Trophoblast cell (in vitro differentiated cells and primary cell): ENCODE results near the gene MPP7.

Source experiments
- DNase-seq, 2 donors: peaks; one replicate each; pipeline ENCODE4 v3.0.0-alpha.2; 2016
- H2AFZ ChIP-seq: 2 replicates; pipeline ENCODE4 v1.6.1; 2013; ENCODE audit warnings: low read length, moderate library complexity, mild to moderate bottlenecking; ENCODE audit not compliant: insufficient read depth, poor library complexity
- H2AK5ac ChIP-seq: 2 replicates; pipeline ENCODE4 v1.6.1; 2013; ENCODE audit warnings: mild to moderate bottlenecking, low read length
- H2BK120ac ChIP-seq: 2 replicates; pipeline ENCODE4 v1.6.1; 2013; ENCODE audit warnings: low read length, mild to moderate bottlenecking, moderate library complexity; ENCODE audit not compliant: insufficient read depth, poor library complexity
- H2BK12ac ChIP-seq: 2 replicates; pipeline ENCODE4 v1.6.1; 2013; ENCODE audit warnings: mild to moderate bottlenecking, low read length, moderate library complexity
- H2BK5ac ChIP-seq: 2 replicates; pipeline ENCODE4 v1.6.1; 2013; ENCODE audit warnings: low read length, low read depth, moderate library complexity, mild to moderate bottlenecking; ENCODE audit not compliant: poor library complexity
- H3K14ac ChIP-seq: 2 replicates; pipeline ENCODE4 v1.6.1; 2013; ENCODE audit warnings: mild to moderate bottlenecking, low read length
- H3K18ac ChIP-seq: 2 replicates; pipeline ENCODE4 v1.6.1; 2013; ENCODE audit warnings: mild to moderate bottlenecking, low read length
- H3K23ac ChIP-seq: 2 replicates; pipeline ENCODE4 v1.6.1; 2013; ENCODE audit warnings: low read length
- H3K27ac ChIP-seq: 2 replicates; pipeline ENCODE4 v1.5.1; 2013; ENCODE audit warnings: low read depth, mild to moderate bottlenecking, inconsistent platforms, low read length, moderate library complexity
- H3K27me3 ChIP-seq: 2 replicates; pipeline ENCODE4 v1.6.1; 2013; ENCODE audit warnings: inconsistent platforms, mild to moderate bottlenecking, low read length, moderate library complexity; ENCODE audit not compliant: insufficient read depth
- H3K36me3 ChIP-seq, 2 experiments: 1 replicate in 1 of 2; 2 replicates in 1 of 2; pipeline ENCODE4 v1.6.1; 2013; ENCODE audit warnings: low read length in 2 of 2, mild to moderate bottlenecking in 2 of 2, moderate library complexity in 1 of 2; ENCODE audit not compliant: insufficient read depth in 2 of 2, control insufficient read depth in 1 of 2
- H3K4ac ChIP-seq: 2 replicates; pipeline ENCODE4 v1.6.1; 2013; ENCODE audit warnings: low read depth, mild to moderate bottlenecking, low read length, moderate library complexity
- H3K4me1 ChIP-seq, 2 experiments: 1 replicate in 1 of 2; 2 replicates in 1 of 2; pipeline ENCODE4 v1.6.1; 2013; ENCODE audit warnings: low read length in 2 of 2, mild to moderate bottlenecking in 2 of 2, moderate library complexity in 1 of 2; ENCODE audit not compliant: insufficient read depth in 2 of 2, control insufficient read depth in 1 of 2
- H3K4me2 ChIP-seq: 2 replicates; pipeline ENCODE4 v1.6.1; 2013; ENCODE audit warnings: inconsistent platforms, mild to moderate bottlenecking, low read length, moderate library complexity
- H3K4me3 ChIP-seq: 2 replicates; pipeline ENCODE4 v1.5.1; 2013; ENCODE audit warnings: mild to moderate bottlenecking, low read depth, low read length, inconsistent platforms
- H3K79me1 ChIP-seq: one replicate; pipeline ENCODE4 v1.6.1; 2013; ENCODE audit warnings: low read length
- H3K79me2 ChIP-seq: 2 replicates; pipeline ENCODE4 v1.6.1; 2013; ENCODE audit warnings: low read length, mild to moderate bottlenecking; ENCODE audit not compliant: control insufficient read depth, insufficient read depth, poor library complexity
- H3K9ac ChIP-seq: 2 replicates; pipeline ENCODE4 v1.6.1; 2013; ENCODE audit warnings: mild to moderate bottlenecking, low read length
- H3K9me3 ChIP-seq: 2 replicates; pipeline ENCODE4 v1.6.1; 2013; ENCODE audit warnings: low read depth, mild to moderate bottlenecking, control low read depth, inconsistent platforms, low read length; ENCODE audit not compliant: insufficient read depth
- H4K12ac ChIP-seq: 2 replicates; pipeline ENCODE4 v1.6.1; 2013; ENCODE audit warnings: low read depth, mild to moderate bottlenecking, low read length, moderate library complexity
- H4K8ac ChIP-seq: 2 replicates; pipeline ENCODE4 v1.6.1; 2013; ENCODE audit warnings: low read depth, mild to moderate bottlenecking, low read length, moderate library complexity
- H4K91ac ChIP-seq: one replicate; pipeline ENCODE4 v1.6.1; 2013; ENCODE audit warnings: low read depth, mild to moderate bottlenecking, low read length, moderate library complexity
- WGBS: extraction: QIAGEN DNeasy Blood & Tissue Kit; methylation state at CpG from one replicate; pipeline ENCODE4 v1.1.7; 2013; ENCODE audit warnings: missing lambda C conversion rate; ENCODE audit not compliant: insufficient read length, insufficient coverage; ENCODE audit errors: extremely low coverage; 5-methylcytosine and 5-hydroxymethylcytosine counted together

MPP7 gene

DNA sequence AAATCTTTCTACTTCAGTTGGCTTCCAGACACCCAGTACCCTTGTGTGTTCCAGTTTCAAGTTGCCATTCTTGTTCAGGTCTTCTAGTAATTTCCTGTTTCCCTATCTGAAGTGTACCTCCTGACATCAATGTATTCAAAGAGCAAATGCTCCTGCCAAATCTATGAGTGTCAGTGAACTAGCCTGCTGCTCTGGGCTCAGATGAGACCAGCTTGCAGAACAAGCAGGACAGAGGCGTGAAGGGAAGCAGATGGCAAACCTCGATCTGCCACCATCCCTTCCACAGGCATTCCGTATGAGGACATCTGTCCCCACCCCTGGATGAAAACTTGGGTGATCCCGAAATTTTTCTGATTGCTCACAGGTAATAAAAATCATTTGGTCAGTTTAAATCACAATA lies 4.4 kb upstream of the MPP7 start:
- no CpG with 5 or more reads among the region's 4 CpGs for WGBS
- H4K8ac ChIP-seq: no peak overlapping the region
- H4K91ac ChIP-seq: no peak overlapping the region
- no peak overlapping the region for H3K4ac ChIP-seq
- no peaks in the 10 kb centered on the region for H3K36me3 ChIP-seq
- H3K9ac ChIP-seq: no peak overlapping the region
- H3K79me2 ChIP-seq: no peaks in the 10 kb centered on the region
- H2AK5ac ChIP-seq: no peak overlapping the region
- H3K9me3 ChIP-seq: no peaks in the 10 kb centered on the region
- no peak overlapping the region for H3K23ac ChIP-seq
- no peak overlapping the region for H2AFZ ChIP-seq
- no peak overlapping the region for H3K27ac ChIP-seq
- H3K4me3 ChIP-seq: no peak overlapping the region
- no peak for DNase-seq
- no peak overlapping the region for H2BK120ac ChIP-seq
- H4K12ac ChIP-seq: no peak overlapping the region
- H3K4me1 ChIP-seq: no peaks in the 10 kb centered on the region
- no peak overlapping the region for H2BK12ac ChIP-seq
- no peak overlapping the region for H3K4me2 ChIP-seq
- H3K79me1 ChIP-seq: peaks cover 5% of the 10 kb centered on the region
- no peak overlapping the region for H3K18ac ChIP-seq
- no peak overlapping the region for H2BK5ac ChIP-seq
- H3K27me3 ChIP-seq: no peaks in the 10 kb centered on the region
- H3K14ac ChIP-seq: no peak overlapping the region

GRCh38 chr10:28305553-28305952 lies 2.7 kb upstream of the MPP7 start:
- H3K27me3 ChIP-seq: no peaks in the 10 kb centered on the region
- H3K4me2 ChIP-seq: no peak overlapping the region
- no peak overlapping the region for H2AK5ac ChIP-seq
- no peak overlapping the region for H3K14ac ChIP-seq
- no peak overlapping the region for H2AFZ ChIP-seq
- peaks cover 0 to 2% of the 10 kb centered on the region in 2 experiments for H3K4me1 ChIP-seq
- no peak overlapping the region for H3K23ac ChIP-seq
- H3K79me1 ChIP-seq: peaks cover 5% of the 10 kb centered on the region
- WGBS: no CpG with 5 or more reads among the region's 2 CpGs
- no peak overlapping the region for H2BK120ac ChIP-seq
- no peak overlapping the region for H2BK5ac ChIP-seq
- no peak overlapping the region for H3K18ac ChIP-seq
- H3K79me2 ChIP-seq: no peaks in the 10 kb centered on the region
- H3K27ac ChIP-seq: no peak overlapping the region
- no peaks in the 10 kb centered on the region for H3K9me3 ChIP-seq
- no peak for DNase-seq
- no peak overlapping the region for H4K12ac ChIP-seq
- no peaks in the 10 kb centered on the region for H3K36me3 ChIP-seq
- no peak overlapping the region for H3K4me3 ChIP-seq
- no peak overlapping the region for H4K8ac ChIP-seq
- no peak overlapping the region for H4K91ac ChIP-seq
- H2BK12ac ChIP-seq: no peak overlapping the region
- no peak overlapping the region for H3K4ac ChIP-seq
- no peak overlapping the region for H3K9ac ChIP-seq

GRCh38 chr10:28304032-28304571 lies 1.2 kb upstream of the MPP7 start:
- DNase-seq: peak in 1 of 2 donors; percentile 45
- no peak overlapping the region for H2BK120ac ChIP-seq
- H3K4me2 ChIP-seq: peak overlapping the region; percentile 36
- no CpG with 5 or more reads among the region's 3 CpGs for WGBS
- H3K27me3 ChIP-seq: no peaks in the 10 kb centered on the region
- H4K91ac ChIP-seq: no peak overlapping the region
- no peak overlapping the region for H3K4ac ChIP-seq
- H3K23ac ChIP-seq: no peak overlapping the region
- H3K27ac ChIP-seq: no peak overlapping the region
- peaks cover 5% of the 10 kb centered on the region for H3K79me1 ChIP-seq
- no peak overlapping the region for H3K14ac ChIP-seq
- no peaks in the 10 kb centered on the region for H3K79me2 ChIP-seq
- H3K18ac ChIP-seq: no peak overlapping the region
- no peaks in the 10 kb centered on the region for H3K9me3 ChIP-seq
- no peak overlapping the region for H2AK5ac ChIP-seq
- no peak overlapping the region for H3K9ac ChIP-seq
- no peak overlapping the region for H2AFZ ChIP-seq
- H2BK12ac ChIP-seq: no peak overlapping the region
- no peak overlapping the region for H4K8ac ChIP-seq
- H4K12ac ChIP-seq: no peak overlapping the region
- no peaks in the 10 kb centered on the region for H3K36me3 ChIP-seq
- no peak overlapping the region for H2BK5ac ChIP-seq
- peaks cover 0 to 2% of the 10 kb centered on the region in 2 experiments for H3K4me1 ChIP-seq
- no peak overlapping the region for H3K4me3 ChIP-seq

DNA sequence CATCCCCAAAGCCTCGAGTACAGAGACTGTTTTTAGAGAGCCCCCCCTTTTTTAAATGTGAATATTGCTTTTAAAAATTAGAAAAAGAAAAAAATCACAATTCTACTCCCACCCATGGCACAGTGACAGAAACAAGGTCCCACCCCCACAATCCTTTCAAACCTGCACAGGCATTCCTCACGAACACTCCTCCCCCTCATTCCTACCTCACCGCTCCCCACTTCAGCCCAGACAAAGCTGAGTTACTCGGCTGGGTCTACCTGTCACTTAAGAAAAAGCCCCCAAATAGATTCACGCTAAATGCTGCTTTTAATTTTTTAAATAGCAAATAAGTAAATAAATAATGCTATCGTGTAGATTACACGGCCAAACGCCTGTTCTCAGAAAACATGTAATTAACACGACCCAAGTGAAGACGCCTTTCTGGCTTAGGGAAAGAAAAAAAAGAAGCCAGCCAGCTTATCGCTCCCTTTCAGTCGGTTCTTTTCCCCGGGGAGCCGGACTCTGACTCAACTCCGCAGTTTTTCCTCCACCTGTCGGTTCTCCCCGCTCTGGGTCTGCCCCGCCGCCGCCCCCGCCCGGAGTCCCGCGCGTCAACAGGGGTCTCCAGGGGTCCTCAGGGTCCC lies 739 bp downstream of the MPP7 start:
- Histone ChIP-seq H3K4me3 (peak overlapping the region; percentile 91), H3K79me2 (no peaks in the 10 kb centered on the region), H4K91ac (peak overlapping the region; percentile 42), H2BK5ac (no peak overlapping the region), H3K14ac (no peak overlapping the region), H2BK12ac (no peak overlapping the region), H3K27ac (peak overlapping the region; percentile 64), H3K36me3 (no peaks in the 10 kb centered on the region), H3K79me1 (peaks cover 5% of the 10 kb centered on the region), H3K9me3 (no peaks in the 10 kb centered on the region), H2AK5ac (no peak overlapping the region), H4K8ac (peak overlapping the region; percentile 66), H2BK120ac (peak overlapping the region; percentile 50), H4K12ac (no peak overlapping the region), H3K23ac (no peak overlapping the region), H3K18ac (peak overlapping the region; percentile 50), H2AFZ (peak overlapping the region; percentile 57), H3K27me3 (no peaks in the 10 kb centered on the region), H3K4me1 (peaks cover 0 to 2% of the 10 kb centered on the region in 2 experiments), H3K4ac (no peak overlapping the region), H3K4me2 (peak overlapping the region; percentile 92), H3K9ac (no peak overlapping the region)
- DNase-seq: no peak
- no CpG with 5 or more reads among the region's 25 CpGs for WGBS
